Endothelial cell of umbilical vein (primary cell): ENCODE results near the gene EDRF1. TPM values are rescaled to one million over a fixed set of nuclear protein-coding genes. Genes with fewer than 3 reads are reported as not detected.

Source experiments
- BruUV-seq: library from RNA; stranded (reverse); fragments of 400-500 nt; replicated peaks from 2 replicates; lab custom pipeline; 2021; lab: Mats Ljungman, UMichigan
- CTCF ChIA-PET: fragments of 300-600, 350-600 bp; sonication (Branson Sonifier 250); formaldehyde crosslinking; loops from one replicate; lab custom pipeline; 2021; ENCODE audit warnings: antibody characterized with exemption, inconsistent platforms; lab: Charles Lee
- POLR2A ChIA-PET: fragments of 300-600, 350-600 bp; sonication (Branson Sonifier 250); formaldehyde crosslinking; loops from one replicate; lab custom pipeline; 2021; ENCODE audit warnings: antibody characterized with exemption, inconsistent platforms; lab: Charles Lee
- DNase-seq: peaks from one replicate; pipeline ENCODE4 v3.0.0-alpha.2; 2011; ENCODE audit warnings: low read depth, low spot score
- FAIRE-seq: peaks from 2 replicates; lab custom pipeline; 2011; peaks lifted over from hg19 to GRCh38; lab: Jason Lieb, UNC
- H2AFZ ChIP-seq: 2 replicates; pipeline ENCODE4 v1.6.0; 2012; ENCODE audit warnings: low read depth, low read length, control low read depth, inconsistent platforms
- H3K27ac ChIP-seq: 2 replicates; pipeline ENCODE4 v1.5.1; 2011; ENCODE audit warnings: low read depth, mild to moderate bottlenecking, control low read depth, low read length, moderate library complexity; ENCODE audit not compliant: insufficient read depth
- H3K27me3 ChIP-seq, 2 experiments: 2 replicates each; pipeline versions ENCODE4 v1.6.0 to v1.6.1; 2011; ENCODE audit warnings: low read length in 2 of 2, mixed read lengths in 1 of 2; ENCODE audit not compliant: control insufficient read depth in 2 of 2, insufficient read depth in 2 of 2
- H3K36me3 ChIP-seq, 2 experiments: 2 replicates in 1 of 2; 3 replicates in 1 of 2; pipeline ENCODE4 v1.5.1; 2011; ENCODE audit warnings: low read length in 2 of 2, mild to moderate bottlenecking in 1 of 2, moderate library complexity in 1 of 2; ENCODE audit not compliant: control insufficient read depth in 2 of 2, insufficient read depth in 2 of 2; ENCODE audit errors: extremely low read depth in 1 of 2
- H3K4me1 ChIP-seq: 3 replicates; pipeline ENCODE4 v1.5.1; 2011; ENCODE audit warnings: mild to moderate bottlenecking, low read length; ENCODE audit not compliant: control insufficient read depth, insufficient read depth; ENCODE audit errors: extremely low read depth
- H3K4me2 ChIP-seq: 2 replicates; pipeline ENCODE4 v1.6.1; 2011; ENCODE audit warnings: low read length, control low read depth, mixed read lengths; ENCODE audit not compliant: insufficient read depth
- H3K4me3 ChIP-seq, 3 experiments: fragments of 200-600 bp in 1 of 3; sonication (generic), shearing (Covaris generic) in 1 of 3; replicated peaks in 1 of 3; 2 replicates each; pipeline ENCODE4 v1.5.1; 2011 to 2016; ENCODE audit warnings: control low read depth in 3 of 3, low read length in 3 of 3, mild to moderate bottlenecking in 2 of 3, inconsistent platforms in 1 of 3, low read depth in 1 of 3, moderate library complexity in 1 of 3; ENCODE audit not compliant: insufficient read depth in 1 of 3
- H3K79me2 ChIP-seq: 2 replicates; pipeline ENCODE4 v1.6.0; 2012; ENCODE audit warnings: low read length, inconsistent platforms; ENCODE audit not compliant: control insufficient read depth, insufficient read depth
- H3K9ac ChIP-seq: replicated peaks from 2 replicates; pipeline ENCODE3; 2011; ENCODE audit warnings: low read length, control low read depth; ENCODE audit not compliant: insufficient read depth; ENCODE audit errors: extremely low read depth
- H3K9me1 ChIP-seq: replicated peaks from 3 replicates; pipeline ENCODE4 v1.6.0; 2011; ENCODE audit warnings: mild to moderate bottlenecking, low read length; ENCODE audit not compliant: control insufficient read depth, insufficient read depth; ENCODE audit errors: extremely low read depth
- H3K9me3 ChIP-seq: replicated peaks from 2 replicates; pipeline ENCODE4 v1.5.1; 2012; ENCODE audit warnings: low read length, inconsistent platforms; ENCODE audit not compliant: control insufficient read depth, insufficient read depth
- H4K20me1 ChIP-seq: replicated peaks from 2 replicates; pipeline ENCODE3; 2011; ENCODE audit warnings: mild to moderate bottlenecking, low read length; ENCODE audit not compliant: control insufficient read depth, insufficient read depth; ENCODE audit errors: extremely low read depth
- FOS ChIP-seq: IDR thresholded peaks from 2 replicates; pipeline ENCODE4 v1.6.1; 2011; ENCODE audit warnings: mild to moderate bottlenecking, low read length, moderate library complexity, borderline replicate concordance; ENCODE audit not compliant: insufficient read depth
- GATA2 ChIP-seq: IDR thresholded peaks from 2 replicates; pipeline ENCODE4 v1.7.0; 2011; ENCODE audit warnings: low read depth, mild to moderate bottlenecking, moderate library complexity, mixed read lengths, low read length; ENCODE audit not compliant: insufficient read length, insufficient read depth
- JUN ChIP-seq: IDR thresholded peaks from 2 replicates; pipeline ENCODE4 v1.6.1; 2011; ENCODE audit warnings: borderline replicate concordance, low read depth; ENCODE audit not compliant: insufficient read length, insufficient read depth
- MYC ChIP-seq: IDR thresholded peaks from one replicate; pipeline ENCODE4 v1.6.1; 2011; ENCODE audit warnings: mild to moderate bottlenecking, low read depth, low read length
- POLR2AphosphoS5 ChIP-seq: IDR thresholded peaks from 2 replicates; pipeline ENCODE4 v1.6.1; 2012; ENCODE audit warnings: low read depth, mild to moderate bottlenecking, control low read depth, low read length, moderate library complexity; ENCODE audit not compliant: insufficient read depth
- dilution Hi-C: fragments of 300-500 bp; cut with MboI; formaldehyde crosslinking; loops from one replicate; pipeline ENCODE4 v1.15.0; 2019; ENCODE audit warnings: low sequenced_read_pairs; ENCODE audit not compliant: extremely low pct_ligation_motif_present
- intact Hi-C: fragments of 100-400 bp; cut with micrococcal nuclease; formaldehyde crosslinking; loops from one replicate; pipeline ENCODE4 v1.10.0; 2022
- polyA plus RNA-seq, 4 experiments: library from polyadenylated mRNA; depleted of rRNA in 3 of 4; stranded (reverse) in 3 of 4; unstranded in 1 of 4; fragments of >200 nt; gene quantifications; 2 replicates each; pipeline versions ENCODE4 v1.2.1 to v1.2.3, GENCODE V29; 2011 to 2012; ENCODE audit warnings: missing spikeins in 1 of 4
- total RNA-seq: library from RNA; stranded (reverse); gene quantifications from 2 replicates; pipeline ENCODE4 v1.2.3, GENCODE V29; 2021
- TF ChIP-seq, protein P1 (sequence below), 2 donors: IDR thresholded peaks; 1 replicate in 1 of 2; 2 replicates in 1 of 2; pipeline ENCODE4 v1.5.1; 2011; ENCODE audit warnings: low read length in 2 of 2, mild to moderate bottlenecking in 2 of 2, moderate library complexity in 2 of 2, control low read depth in 1 of 2, inconsistent platforms in 1 of 2, low read depth in 1 of 2; ENCODE audit not compliant: insufficient read depth in 1 of 2; ENCODE audit errors: extremely low read depth in 1 of 2

EDRF1 gene
- total and polyA plus RNA-seq, 2 donors (not counting 3 experiments of a cell fraction or from before 2014, with no cell fraction given): 11.6 to 27.8 TPM

DNA sequence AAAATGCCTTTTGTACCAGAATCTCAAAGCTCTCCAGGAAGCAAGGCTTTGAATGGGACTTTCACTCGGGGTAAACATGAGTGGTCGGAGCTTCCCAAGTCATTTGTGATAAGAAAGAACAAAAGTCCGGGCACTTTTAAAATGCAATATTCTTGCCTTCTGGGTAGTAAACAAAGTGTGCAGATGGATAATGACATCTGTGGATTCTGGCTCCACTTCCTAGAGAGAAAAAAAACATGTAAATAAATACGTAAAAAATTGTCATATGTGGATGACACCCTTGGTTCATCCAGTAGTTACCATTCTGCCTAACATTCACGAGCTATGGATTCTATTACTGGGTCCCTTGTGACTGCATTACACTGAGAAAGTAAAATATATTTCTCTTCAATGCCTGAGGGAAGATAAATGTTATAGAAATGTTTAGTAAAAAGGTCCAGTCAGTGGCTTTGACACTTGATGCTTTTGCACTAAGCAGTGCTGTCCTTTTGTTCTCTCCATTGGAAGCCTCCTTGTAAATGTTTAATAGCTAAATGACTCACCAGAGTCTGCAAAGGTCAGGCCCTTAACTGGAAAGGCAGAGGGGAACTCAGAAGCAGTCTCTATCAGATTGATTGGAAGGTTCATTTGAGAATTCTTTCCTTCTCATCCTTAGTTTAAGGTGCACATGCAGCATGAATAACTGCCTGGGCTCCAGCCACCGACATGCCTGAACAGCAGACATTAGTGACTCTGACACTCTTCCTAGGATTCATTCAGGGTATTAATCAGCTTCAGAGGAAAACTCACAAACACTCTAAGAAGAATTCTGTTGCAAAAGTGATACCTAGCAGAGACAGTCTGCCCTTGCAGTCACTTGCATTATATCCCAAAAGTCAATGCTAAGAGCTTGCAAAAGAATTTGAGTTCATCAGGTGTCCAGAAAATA is 11.7 kb upstream of the EDRF1 start:
- no peak for FAIRE-seq
- POLR2A ChIA-PET: no interaction called here

DNA sequence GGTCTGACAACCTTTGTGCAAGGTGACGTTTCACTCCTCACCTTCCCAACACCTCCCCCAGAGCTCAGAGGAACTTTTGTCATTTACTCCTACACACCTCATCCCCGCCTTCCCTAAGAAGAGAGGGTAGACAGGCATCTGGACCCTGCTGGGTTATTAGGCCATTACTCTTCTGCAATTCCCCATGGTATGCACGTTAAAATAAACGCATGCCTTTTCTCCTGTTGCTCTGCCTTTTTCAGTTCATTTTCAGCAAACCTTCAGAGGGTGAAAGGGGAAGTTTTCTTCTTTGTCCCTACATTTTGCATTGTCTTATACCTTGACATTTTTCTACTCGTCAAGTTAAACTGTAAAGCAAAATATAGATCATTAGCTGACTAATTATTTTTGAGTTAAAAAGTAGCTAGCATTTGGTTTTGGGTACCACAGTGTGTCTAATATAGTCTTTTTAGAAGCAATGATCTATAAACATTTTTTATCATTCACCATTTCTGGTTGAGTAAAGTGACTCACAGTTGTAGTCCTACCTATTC is 10.5 kb upstream of the EDRF1 start:
- Histone ChIP-seq H3K4me3 (no peak overlapping the region), H3K27me3 (peaks cover 6 to 8% of the 10 kb centered on the region in 2 experiments), H3K9me3 (no peaks in the 10 kb centered on the region), H3K4me2 (no peak overlapping the region), H2AFZ (no peak overlapping the region), H3K9ac (no peak overlapping the region), H4K20me1 (no peaks in the 10 kb centered on the region), H3K79me2 (no peaks in the 10 kb centered on the region), H3K4me1 (no peaks in the 10 kb centered on the region), H3K27ac (no peak overlapping the region), H3K36me3 (no peaks in the 10 kb centered on the region), H3K9me1 (no peaks in the 10 kb centered on the region)
- TF ChIP-seq JUN (no peak), POLR2AphosphoS5 (no peak), MYC (no peak), FOS (no peak), GATA2 (no peak)
- TF ChIP-seq, protein P1, sequence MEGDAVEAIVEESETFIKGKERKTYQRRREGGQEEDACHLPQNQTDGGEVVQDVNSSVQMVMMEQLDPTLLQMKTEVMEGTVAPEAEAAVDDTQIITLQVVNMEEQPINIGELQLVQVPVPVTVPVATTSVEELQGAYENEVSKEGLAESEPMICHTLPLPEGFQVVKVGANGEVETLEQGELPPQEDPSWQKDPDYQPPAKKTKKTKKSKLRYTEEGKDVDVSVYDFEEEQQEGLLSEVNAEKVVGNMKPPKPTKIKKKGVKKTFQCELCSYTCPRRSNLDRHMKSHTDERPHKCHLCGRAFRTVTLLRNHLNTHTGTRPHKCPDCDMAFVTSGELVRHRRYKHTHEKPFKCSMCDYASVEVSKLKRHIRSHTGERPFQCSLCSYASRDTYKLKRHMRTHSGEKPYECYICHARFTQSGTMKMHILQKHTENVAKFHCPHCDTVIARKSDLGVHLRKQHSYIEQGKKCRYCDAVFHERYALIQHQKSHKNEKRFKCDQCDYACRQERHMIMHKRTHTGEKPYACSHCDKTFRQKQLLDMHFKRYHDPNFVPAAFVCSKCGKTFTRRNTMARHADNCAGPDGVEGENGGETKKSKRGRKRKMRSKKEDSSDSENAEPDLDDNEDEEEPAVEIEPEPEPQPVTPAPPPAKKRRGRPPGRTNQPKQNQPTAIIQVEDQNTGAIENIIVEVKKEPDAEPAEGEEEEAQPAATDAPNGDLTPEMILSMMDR (IDR thresholded peaks at IDR 0.05; ENCODE audit: extremely low read depth in 1 of 2, insufficient read depth in 1 of 2, low read depth in 1 of 2, low read length in 2 of 2): no peak
- ChIA-PET POLR2A (no interaction called here), CTCF (interaction anchor here (0.7 kb wide), 1 partner anchor 9 kb away, joined by 4 read pairs; no protein-coding TSS in a partner anchor)
- intact Hi-C loops: no loop called here
- dilution Hi-C loops: no loop called here
- FAIRE-seq (no peak), DNase-seq (no peak)
- BruUV-seq: no TSS peak

More for the DNA sequence above, 11.7 kb upstream of the EDRF1 start:
- Histone ChIP-seq H3K36me3 (no peaks in the 10 kb centered on the region), H4K20me1 (no peaks in the 10 kb centered on the region), H3K4me2 (no peak overlapping the region), H3K79me2 (no peaks in the 10 kb centered on the region), H3K9me1 (no peaks in the 10 kb centered on the region), H3K27me3 (peaks cover 4 to 7% of the 10 kb centered on the region in 2 experiments), H3K9me3 (no peaks in the 10 kb centered on the region), H2AFZ (no peak overlapping the region), H3K4me1 (no peaks in the 10 kb centered on the region), H3K9ac (no peak overlapping the region), H3K4me3 (no peak overlapping the region), H3K27ac (no peak overlapping the region)
- no peak for DNase-seq
- TF ChIP-seq FOS: peak; percentile 32
- no peak for TF ChIP-seq JUN
- dilution Hi-C loops: no loop called here
- CTCF ChIA-PET: interaction anchor here (1.2 to 1.9 kb wide), 2 partner anchors 13 to 54 kb away, joined by 3 to 4 read pairs; no protein-coding TSS in a partner anchor
- intact Hi-C loops: no loop called here
- no TSS peak for BruUV-seq
